NCI-H187 (cell line): ENCODE data around the gene HS2ST1.
"Not testable (repeated sequence)": the region's sequence is repeated elsewhere in the genome, so short reads cannot be mapped to it uniquely, and the experiment has no call there.

Experiments
- DNase-seq, 2 experiments: peaks; one replicate each; lab custom pipeline; 2025; lab: John Stamatoyannopoulos, UW

HS2ST1 gene

DNA sequence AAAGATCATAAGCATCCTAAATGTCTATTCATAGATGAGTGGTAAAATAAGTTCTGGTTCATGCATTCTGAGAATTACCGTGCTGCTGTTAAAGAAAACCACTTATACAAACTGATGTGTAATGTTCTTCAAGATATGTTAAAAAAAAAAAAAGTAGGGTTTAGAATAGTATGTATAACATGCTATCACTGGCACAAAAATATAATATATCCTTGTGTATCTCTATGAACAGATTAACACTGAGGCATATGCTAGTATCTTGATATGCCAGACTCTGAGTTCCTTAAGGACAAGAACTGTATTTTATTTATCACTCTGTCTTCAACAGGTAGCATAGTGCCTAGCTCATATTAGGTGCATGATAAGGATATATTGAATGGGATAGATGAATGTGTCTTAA, 108.9 kb downstream of the HS2ST1 start:
- no peak for DNase-seq

DNA sequence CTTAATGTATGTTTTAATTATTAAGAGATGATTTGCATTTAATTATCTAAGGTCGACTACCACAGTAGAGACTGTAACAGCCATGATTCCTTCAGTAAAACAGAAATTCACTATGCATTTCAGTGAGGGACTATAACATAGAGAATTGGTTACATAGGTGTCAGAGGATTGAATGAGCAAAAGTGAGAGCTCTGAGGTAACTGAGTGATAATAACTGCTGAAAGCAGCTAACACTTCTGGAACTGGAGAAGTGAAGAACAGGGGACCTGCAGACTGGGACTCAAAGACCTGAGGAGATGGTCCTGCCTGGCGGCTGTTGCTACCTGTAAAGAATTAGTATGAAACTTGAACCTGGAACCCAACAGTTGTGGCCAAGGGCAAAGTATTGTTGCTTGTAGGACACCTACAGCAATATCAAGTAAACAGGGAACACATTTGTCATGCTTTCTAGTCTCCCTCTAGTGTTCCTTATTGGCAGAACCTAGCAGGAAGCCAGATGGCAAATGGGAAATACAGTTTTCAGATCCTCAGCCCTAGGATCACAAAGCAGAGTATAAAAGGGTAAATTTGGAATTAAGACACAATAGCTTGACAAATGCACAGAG, 110.6 kb downstream of the HS2ST1 start:
- DNase-seq = no peak

DNA sequence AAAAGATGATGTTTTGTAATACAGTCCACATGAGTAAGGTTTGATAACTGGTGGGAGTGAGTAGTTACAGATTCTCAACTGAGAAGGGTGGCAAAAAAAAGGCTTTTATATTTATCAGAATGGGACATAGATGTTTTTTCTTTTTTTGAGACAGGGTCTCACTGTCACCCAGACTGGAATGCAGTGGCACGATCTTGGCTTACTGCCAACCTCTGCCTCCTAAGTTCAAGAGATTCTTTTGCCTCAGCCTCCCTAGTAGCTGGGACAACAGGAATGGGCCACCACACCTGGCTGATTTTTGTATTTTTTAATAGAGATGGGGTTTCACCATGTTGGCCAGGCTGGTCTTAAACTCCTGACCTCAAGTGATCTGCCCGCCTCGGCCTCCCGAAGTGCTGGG, 113.1 kb downstream of the HS2ST1 start:
- not testable (repeated sequence) for DNase-seq

DNA sequence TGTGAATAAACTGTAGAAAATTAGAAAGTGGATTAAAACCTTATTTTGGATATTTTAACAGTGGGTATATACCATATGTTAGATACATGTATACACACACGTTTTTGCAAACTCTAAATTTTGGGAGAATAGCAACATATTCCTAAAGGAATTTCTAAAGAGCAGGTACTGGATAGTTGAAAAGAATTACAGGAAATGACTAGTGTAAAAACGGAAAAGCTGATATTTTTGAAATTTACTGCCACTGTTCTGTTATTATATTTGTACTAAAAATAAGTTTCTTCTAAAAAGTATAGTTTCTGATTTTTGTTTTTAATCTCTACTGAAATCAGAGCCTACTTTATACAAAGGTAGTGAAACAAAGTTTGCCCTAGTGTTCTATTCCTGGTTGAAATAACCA, 114.1 kb downstream of the HS2ST1 start:
- DNase-seq = no peak

DNA sequence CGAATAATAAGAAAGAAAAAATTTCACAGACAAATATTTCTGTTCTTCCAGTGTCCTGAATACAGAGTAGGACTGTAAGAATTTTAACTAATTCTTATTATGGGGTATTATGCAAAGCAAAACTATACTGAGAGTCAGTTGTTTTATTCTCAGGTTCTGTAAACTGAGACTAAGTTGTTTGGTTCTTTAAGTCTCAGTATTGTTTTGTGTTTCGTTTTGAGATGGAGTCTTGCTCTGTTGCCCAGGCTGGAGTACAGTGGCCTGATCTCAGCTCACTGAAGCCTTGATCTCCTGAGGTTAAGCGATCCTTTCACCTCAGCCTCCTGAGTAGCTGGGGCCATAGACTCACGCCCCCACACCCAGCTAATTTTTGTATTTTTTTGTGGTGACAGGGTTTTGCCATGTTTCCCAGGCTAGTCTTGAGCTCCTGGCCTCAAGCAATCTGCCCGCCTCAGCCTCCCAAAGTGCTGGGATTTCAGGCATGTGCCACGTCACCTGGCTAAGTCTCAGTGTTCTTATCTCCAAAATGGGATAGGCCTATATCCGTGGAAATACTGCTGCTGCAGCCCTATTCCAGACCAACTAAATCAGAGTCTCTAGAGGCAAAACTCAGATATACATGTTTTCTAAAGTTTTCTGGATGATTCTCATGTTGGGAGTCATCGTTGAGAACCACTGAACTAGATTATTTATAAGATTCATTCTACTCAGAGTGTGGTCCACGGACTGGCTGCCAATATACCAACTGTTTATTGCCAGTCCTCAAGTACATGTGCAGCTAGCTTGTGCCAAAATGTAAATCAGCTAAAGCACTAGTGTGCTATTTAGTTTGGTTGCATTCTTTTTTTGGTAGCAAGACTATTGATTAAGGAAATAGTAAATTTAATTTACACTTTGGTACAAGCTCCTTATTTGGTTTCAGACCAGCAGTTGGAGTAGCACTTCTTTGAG, 116.6 kb downstream of the HS2ST1 start:
- DNase-seq = no peak

DNA sequence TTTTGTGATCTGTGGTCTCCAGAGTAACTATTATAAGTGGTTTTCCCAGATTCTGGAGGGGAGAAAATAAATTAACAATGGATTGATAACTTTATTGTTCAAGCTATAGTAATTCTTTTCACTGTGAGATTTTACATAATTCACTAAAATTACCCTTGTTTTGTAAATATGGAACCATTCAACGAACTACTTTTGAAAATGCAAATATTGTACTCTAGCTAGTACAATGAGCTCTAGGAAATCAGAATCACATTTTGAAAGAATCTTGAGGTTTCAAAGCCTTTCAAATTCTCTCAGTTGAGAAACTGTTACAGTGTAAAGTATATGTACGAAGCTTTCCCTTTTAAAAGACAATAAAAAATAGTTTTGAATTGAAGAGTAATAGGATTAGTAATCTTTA, 119.9 kb downstream of the HS2ST1 start:
- DNase-seq = no peak

DNA sequence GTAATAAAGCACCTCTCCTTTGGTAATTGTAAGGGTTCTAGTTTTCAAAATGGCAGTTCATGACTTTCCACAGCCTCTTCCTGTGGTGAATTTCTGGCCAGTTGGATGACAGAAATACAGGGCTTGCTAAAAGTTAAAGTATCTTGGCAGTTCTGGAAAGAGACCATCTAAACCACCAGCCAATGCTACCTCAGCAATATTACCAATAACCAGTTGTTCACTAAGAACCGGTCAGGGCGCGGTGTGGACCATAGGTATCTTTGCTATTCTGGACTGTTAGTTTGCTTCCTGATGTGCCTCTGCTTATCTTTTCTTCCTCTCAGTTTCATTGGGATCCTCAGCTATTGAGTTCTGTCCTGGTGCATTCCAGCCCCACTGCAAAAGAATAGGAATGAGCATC, 124.7 kb downstream of the HS2ST1 start:
- no peak for DNase-seq

DNA sequence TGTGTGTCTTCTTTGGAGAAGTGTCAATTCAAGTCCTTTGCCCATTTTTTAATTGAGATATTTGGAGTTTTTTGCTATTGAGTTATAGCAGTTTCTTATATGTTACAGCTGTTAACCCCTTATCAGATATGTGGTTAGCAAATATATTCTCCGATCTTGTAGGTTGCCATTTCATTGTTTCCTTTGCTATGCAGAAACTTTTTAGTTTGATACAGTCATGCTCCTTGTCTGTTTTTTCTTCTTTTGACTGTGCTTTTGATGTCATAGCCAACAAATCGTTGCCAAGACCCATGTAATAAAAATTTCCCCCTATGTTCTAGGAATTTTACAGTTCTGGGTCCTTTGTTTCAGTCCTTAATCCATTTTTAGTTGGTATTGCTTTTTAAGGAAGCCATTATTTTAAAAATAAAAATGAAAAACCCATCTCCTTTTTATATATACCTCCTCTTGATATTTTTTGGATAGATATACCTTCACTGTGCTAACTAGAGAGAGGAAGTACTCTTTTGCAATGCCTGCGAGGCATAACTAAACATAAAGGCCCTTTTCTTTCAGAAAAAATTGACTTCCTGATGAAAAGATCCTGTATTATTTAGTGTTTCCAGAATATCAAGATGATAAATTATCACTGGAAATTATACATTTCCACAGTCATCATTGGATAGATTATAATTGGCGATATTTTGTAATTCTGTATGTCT, 127.8 kb downstream of the HS2ST1 start:
- DNase-seq = no peak

DNA sequence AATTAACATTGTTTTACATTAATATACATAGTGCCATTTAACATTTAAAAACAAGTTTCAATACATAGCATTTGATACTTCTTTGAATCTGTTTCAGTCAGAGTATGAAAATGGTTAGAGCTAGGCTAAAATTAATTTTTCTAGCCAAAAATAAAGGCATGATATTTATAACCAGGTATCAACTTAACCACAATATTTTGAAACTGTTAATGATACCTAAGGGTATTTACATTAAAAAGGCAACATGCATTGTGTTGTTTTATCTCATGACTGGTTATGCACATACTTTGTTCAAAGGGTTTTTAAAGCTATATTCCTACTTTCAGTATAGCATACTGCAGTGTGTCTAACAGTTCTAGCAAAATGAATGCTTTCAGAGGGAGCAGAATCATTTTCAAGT, 130.0 kb downstream of the HS2ST1 start:
- no peak for DNase-seq

DNA sequence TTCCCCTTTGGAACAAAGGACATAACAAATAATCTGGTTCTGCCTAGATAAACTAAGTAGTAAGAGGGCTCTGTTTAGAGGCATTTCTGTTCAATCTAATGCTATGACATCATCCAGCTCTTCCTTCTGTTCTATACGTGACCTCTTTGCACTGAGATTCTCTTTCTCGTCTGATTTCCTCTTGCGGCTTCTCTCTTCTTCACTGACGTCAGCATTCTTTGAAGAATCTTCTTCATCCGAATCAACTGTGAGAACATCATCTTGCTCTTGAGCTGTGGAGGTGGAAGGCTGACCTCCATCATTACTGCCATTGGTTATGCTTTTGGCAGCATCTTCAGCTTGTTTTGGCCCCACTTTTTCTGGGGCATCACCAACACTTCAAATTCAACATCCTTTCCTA, 130.4 kb downstream of the HS2ST1 start:
- no peak for DNase-seq

DNA sequence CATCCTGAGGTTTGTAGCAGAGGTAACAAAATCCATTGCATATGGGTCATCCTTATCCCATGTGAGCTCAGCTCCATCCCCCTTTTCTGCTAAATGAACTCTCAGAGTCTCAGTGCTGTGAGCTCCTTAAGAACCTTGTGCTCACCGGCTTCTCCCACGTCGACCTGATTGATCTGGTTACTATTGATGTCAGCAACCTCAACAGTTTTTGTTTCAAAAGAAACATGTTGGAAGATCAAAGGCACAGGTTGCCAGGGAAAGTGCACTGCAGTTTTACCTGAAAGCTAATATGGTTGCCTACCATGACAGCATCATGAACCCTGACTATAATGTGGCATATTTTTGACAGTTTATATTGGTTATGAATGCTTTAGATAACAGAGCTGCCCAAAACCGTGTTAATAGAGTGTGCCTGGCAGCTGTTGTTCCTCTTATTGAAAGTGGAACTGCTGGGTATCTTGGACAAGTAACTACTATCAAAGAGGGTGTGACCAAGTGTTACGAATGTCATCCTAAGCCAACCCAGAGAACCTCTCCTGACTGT, 131.4 kb downstream of the HS2ST1 start:
- DNase-seq = no peak

DNA sequence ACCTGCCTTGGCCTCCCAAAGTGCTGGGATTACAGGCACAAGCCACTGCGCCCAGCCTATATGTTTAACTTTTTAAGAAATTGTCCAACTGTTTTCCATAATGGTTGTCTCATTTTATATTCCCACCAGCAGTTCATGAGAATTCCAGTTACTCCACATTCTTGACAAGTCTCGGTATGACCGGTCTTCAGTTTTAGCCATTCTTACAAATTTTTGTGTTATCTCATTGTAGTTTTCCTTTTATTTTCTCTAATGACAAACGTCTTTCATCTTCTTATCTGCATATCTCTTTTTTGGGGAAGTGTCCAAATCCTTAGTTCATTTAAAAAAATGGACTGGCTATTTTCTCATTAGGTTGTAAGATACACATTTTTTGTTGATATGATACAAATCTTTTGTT, 132.5 kb downstream of the HS2ST1 start:
- no peak for DNase-seq

DNA sequence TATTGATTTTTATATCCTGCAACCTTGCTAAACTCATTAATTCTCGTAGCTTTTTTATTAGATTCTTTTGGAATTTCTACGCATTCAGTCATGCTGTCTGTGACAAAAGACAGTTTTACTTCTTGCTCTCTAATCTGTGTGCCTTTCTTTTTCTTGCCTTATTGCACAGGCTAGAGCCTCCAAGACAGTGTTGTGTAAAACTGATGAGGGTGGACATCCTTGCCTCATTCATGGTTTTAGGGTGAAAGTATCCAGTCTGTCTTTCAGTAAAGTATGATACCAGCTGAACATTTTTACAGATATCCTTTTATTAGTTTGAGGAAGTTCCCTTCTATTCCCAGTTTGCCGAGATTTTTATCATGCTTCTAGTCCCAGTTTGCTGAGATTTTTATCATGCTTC, 133.8 kb downstream of the HS2ST1 start:
- DNase-seq = no peak

DNA sequence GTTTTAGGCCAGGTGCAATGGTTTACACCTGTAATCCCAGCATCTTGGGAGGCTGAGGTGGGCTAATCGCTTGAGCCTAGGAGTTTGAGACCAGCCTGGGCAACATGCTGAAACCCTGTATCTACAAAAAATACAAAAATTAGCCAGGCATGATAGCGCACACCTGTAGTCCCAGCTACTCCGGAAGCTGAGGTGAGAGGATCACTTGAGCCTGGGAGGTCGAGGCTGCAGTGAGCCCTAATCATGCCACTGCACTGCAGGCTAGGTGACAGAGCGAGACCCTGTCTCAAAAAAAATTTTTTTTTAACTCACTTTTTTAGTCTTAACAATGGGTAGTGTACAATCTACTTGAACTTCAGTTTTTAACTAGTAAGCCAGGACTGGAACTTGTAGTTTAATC, 137.5 kb downstream of the HS2ST1 start:
- DNase-seq = no peak

DNA sequence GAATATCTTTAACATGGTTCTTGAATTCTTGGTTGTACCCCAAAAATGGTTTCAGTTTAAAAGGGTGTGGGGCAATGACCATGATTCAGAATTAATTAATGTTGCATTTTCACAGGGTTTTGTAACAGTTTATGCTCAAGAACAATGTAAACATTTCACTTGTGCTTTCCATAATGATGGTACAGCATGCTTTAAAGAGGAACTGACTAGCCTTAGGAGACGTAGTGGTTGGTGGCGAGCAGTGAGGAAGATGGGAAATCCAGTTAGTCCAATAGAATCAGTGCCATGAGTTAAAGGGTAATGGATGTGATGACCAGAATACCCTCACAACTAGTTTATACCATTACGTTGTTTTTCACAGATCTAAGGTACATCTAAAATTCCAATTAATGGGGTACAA, 138.0 kb downstream of the HS2ST1 start:
- no peak for DNase-seq

DNA sequence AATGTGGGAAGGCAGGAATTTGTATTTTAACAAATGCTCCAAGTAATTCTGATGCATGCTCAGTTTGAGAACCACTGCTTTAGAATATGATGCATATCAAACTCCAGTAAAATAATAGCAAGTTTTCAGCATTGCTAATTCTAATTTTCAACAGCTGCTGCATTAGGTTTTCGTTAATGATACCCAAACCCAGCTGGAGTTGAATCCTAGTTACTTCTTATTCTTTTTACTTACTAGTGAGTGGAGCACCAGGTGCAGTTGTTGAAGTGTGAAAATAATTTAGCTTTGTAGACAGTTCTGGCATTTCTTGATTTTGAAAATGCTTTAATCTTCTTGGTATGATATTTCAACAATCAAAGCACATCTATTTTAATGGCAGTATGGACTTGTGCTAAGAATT, 138.5 kb downstream of the HS2ST1 start:
- DNase-seq = no peak

DNA sequence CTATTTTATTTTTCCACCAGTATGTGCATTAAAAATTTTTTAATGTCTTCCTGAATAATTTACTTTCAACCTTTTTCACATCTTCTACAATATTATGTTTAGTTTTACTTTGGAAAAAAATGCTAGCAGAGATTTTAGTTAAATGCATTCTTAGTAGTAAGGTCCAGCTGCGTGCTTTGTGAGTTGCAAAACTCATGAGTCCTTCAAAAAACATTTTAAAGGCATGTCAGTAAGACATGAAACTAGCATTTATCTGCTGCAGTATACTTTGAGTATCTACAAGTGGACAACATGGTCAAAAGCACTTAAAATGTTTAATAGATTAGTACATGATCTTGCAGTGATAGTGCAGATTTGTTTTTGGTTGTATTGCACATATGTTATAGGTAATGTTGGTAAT, 139.0 kb downstream of the HS2ST1 start:
- no peak for DNase-seq

DNA sequence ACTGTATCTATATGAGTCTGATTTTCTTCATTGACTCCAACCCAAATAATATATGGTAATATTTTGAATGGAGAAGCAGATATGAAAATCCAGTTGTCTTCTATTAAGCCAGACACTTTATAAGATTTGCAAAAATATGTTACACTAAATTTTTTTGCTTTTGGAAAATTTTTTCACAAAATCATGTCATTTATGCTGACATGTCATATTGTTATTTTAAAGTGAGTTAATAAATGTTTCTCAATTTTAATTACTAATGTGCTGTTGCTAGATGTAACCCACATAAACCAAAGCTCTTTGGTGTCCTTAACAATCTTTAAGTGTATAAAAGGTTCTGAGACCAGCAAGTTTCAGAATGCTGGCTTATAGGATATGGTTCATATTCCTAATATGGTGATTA, 142.5 kb downstream of the HS2ST1 start:
- no peak for DNase-seq

DNA sequence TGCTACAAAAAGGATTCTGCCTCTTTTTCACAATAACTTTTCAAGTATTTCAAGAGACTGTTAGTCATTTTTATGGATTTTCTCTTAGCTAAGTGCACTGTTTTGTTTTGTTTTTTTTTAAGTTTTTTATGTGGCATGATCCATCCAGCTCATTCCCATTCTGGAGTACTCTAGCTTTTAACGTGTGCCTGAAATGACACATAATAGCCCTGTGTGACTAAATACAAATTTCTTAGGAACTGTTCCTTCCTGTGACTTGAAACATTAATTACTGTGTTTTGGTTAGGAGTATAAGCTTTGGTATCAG, 143.9 kb downstream of the HS2ST1 start:
- no peak for DNase-seq

DNA sequence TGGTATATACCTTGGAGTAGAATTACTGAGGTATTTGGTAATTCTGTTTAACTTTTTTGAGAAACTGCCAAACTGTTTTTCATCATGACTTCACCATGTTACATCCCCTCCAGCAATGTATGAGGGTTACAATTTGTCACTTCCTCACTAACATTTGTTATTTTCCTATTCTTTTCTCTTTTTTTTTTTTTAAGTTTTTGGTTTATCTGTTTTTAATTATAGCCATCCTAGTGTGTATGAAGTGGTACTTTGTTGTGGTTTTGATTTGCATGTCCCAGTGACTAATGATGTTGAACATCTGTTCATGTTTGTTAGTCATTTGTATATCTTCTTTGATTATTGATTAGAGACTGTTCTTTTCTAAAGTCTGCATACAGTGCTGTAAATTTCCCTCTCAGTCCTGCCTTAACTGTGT, 147.3 kb downstream of the HS2ST1 start:
- DNase-seq = no peak

DNA sequence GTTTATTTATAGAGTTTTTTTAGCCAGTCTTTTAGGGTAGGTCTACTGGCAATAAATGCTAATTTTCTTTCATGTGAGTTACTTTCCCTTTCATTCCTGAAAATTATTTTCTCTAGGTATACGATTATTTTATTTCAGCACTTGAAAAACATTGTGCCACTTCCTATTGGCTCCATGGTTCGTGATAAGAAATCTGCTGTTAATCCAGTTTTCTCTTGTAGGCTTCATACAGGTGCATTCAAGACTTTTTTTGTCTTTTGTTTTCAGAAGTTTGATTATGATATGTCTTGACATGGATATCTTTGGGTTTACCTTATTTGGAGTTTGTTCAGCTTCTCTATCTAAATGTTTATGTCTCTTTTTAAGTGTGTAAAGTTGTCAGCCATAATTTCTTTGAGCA, 148.3 kb downstream of the HS2ST1 start:
- no peak for DNase-seq

DNA sequence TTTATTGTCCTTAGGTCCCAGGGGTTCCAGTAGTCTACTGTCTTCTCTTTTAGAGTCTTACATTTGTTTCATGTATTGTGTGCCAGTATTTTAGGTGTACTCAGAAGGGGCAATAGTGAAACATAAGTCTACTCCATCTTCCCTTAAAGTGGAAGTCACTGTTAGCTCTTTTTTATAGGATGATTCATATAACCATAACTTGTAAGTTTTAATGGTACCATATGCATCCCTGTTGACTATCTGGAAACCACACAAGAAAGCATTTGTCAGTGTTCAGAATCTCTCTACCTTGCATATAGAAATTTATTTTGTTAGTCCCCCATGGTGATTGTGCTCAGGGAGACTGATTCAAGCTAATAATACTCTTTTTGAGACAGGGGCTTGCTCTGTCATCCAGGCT, 149.9 kb downstream of the HS2ST1 start:
- no peak for DNase-seq

DNA sequence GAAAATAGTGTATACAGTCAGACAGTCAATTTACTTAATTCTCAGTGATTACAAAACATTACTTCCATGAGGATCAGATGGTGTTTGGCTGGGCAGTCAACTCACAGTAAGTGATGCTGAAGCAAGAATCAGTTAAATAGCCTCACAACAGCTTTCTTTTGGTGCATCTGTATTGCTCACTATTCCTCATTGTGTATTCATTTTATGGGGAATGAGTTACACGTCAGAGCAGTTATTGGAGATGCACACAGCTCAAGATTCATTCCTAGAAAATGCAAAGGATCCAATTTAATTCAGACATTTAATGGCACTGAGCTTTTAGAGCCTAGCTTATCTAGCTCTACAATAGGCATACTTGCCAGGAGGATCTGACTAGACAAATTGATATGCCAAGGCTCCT, 150.6 kb downstream of the HS2ST1 start:
- DNase-seq = no peak
